GM23338 (cell line): Measurements from ENCODE around the gene LEFTY2.

ENCODE experiments used
- CREB1 ChIP-seq: fragments of 250-450 bp; sonication (Bioruptor Pico); IDR thresholded peaks from 2 replicates; pipeline ENCODE4 v1.5.0; 2020; ENCODE audit warnings: low read depth, mild to moderate bottlenecking, moderate library complexity
- ETS1 ChIP-seq: IDR thresholded peaks from 2 replicates; pipeline ENCODE4 v1.6.1; 2016; ENCODE audit warnings: antibody characterized with exemption
- EZH2 ChIP-seq: fragments of 200-600 bp; sonication (generic); IDR thresholded peaks from one replicate; pipeline ENCODE4 v1.8.0; 2017; ENCODE audit warnings: antibody characterized with exemption, mild to moderate bottlenecking, low read depth; ENCODE audit not compliant: unreplicated experiment
- EZH2phosphoT487 ChIP-seq: fragments of 200-600 bp; sonication (generic); IDR thresholded peaks from one replicate; pipeline ENCODE4 v1.8.1; 2018; ENCODE audit warnings: antibody characterized with exemption; ENCODE audit not compliant: unreplicated experiment
- JUNB ChIP-seq: IDR thresholded peaks from one replicate; pipeline ENCODE4 v1.6.1; 2016; ENCODE audit warnings: antibody characterized with exemption; ENCODE audit not compliant: unreplicated experiment
- NANOG ChIP-seq: IDR thresholded peaks from 2 replicates; pipeline ENCODE4 v1.6.1; 2016; ENCODE audit warnings: antibody characterized with exemption, borderline replicate concordance
- POLR2AphosphoS5 ChIP-seq: IDR thresholded peaks from 2 replicates; pipeline ENCODE4 v1.6.1; 2016; ENCODE audit warnings: antibody characterized with exemption, low read depth
- REST ChIP-seq: IDR thresholded peaks from one replicate; pipeline ENCODE4 v1.6.1; 2018; ENCODE audit warnings: antibody characterized with exemption; ENCODE audit not compliant: unreplicated experiment
- STAT1 ChIP-seq: IDR thresholded peaks from one replicate; pipeline ENCODE4 v1.6.1; 2016; ENCODE audit warnings: antibody characterized with exemption; ENCODE audit not compliant: unreplicated experiment
- ZNF114 ChIP-seq: fragments of 250-450 bp; sonication (Bioruptor Pico); IDR thresholded peaks from 2 replicates; pipeline ENCODE4 v1.5.0; 2020; ENCODE audit warnings: mild to moderate bottlenecking, moderate library complexity
- ZNF331 ChIP-seq: fragments of 250-450 bp; sonication (Bioruptor Pico); IDR thresholded peaks from 2 replicates; pipeline ENCODE4 v1.5.0; 2020; ENCODE audit warnings: low read depth, mild to moderate bottlenecking, moderate library complexity
- TF ChIP-seq, protein P1 (sequence below), 2 experiments: fragments of 200-600 bp in 1 of 2; sonication (generic) in 1 of 2; conservative IDR thresholded peaks; 2 replicates each; pipeline versions ENCODE4 v1.5.1 to v1.6.1; 2016 to 2017; ENCODE audit warnings: antibody characterized with exemption in 2 of 2, low read depth in 2 of 2, mild to moderate bottlenecking in 2 of 2, moderate library complexity in 1 of 2
- TF ChIP-seq, protein P2 (sequence below): fragments of 250-450 bp; sonication (Bioruptor Pico); IDR thresholded peaks from 2 replicates; pipeline ENCODE4 v1.5.0; 2020; ENCODE audit warnings: mild to moderate bottlenecking, moderate library complexity

DNA sequence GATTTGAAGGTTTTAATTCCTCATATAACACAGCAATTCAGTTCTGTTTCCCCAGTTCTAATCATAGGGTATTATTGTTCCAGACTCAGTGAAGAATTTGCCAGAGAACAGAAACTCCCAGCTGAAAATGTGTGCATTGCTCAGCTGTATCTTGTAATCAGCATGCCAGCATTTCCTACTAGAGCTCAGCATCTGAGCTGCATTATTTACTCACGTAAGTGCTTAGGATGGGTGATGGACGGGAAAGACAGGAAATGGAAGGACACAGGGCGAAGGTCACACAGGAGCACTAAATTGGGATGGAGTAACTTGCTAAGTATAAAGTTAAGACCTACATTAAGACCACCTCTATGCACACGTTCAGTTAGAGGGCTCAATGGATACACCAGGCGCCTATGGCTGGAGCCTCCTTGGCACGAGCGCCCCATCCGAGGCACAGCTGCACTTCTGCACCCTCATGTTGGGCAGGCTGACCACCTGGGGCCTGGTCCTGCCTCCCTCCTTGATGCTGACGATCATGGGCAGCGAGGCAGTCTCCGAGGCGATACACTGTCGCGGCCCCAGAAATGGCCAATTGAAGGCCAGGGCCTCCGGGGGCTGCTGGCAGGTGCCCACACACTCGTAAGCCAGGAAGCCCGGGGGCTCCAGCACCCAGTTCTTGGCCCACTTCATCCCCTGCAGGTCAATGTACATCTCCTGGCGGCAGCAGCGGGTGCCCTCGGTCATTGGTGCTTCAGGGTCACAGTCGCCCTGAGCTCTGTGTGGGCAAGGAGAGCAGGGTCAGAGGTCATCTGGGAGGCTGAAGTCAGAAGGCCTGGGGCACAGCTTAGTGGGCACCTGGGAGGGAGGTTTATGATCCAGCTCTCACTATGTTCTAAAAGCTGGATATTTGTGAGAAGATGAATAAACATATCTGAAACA is 3.7 kb downstream of the LEFTY2 start:
- TF ChIP-seq EZH2 (no peak), EZH2phosphoT487 (no peak), REST (no peak), STAT1 (no peak), ZNF114 (CRISPR knock-in tag) (no peak), POLR2AphosphoS5 (no peak), JUNB (no peak), CREB1 (no peak), ETS1 (no peak), NANOG (no peak), ZNF331 (CRISPR knock-in tag) (no peak)
- TF ChIP-seq, protein P1, sequence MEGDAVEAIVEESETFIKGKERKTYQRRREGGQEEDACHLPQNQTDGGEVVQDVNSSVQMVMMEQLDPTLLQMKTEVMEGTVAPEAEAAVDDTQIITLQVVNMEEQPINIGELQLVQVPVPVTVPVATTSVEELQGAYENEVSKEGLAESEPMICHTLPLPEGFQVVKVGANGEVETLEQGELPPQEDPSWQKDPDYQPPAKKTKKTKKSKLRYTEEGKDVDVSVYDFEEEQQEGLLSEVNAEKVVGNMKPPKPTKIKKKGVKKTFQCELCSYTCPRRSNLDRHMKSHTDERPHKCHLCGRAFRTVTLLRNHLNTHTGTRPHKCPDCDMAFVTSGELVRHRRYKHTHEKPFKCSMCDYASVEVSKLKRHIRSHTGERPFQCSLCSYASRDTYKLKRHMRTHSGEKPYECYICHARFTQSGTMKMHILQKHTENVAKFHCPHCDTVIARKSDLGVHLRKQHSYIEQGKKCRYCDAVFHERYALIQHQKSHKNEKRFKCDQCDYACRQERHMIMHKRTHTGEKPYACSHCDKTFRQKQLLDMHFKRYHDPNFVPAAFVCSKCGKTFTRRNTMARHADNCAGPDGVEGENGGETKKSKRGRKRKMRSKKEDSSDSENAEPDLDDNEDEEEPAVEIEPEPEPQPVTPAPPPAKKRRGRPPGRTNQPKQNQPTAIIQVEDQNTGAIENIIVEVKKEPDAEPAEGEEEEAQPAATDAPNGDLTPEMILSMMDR (conservative IDR thresholded peaks at IDR 0.05; ENCODE audit: low read depth in 2 of 2), result no peak
- TF ChIP-seq, protein P2, sequence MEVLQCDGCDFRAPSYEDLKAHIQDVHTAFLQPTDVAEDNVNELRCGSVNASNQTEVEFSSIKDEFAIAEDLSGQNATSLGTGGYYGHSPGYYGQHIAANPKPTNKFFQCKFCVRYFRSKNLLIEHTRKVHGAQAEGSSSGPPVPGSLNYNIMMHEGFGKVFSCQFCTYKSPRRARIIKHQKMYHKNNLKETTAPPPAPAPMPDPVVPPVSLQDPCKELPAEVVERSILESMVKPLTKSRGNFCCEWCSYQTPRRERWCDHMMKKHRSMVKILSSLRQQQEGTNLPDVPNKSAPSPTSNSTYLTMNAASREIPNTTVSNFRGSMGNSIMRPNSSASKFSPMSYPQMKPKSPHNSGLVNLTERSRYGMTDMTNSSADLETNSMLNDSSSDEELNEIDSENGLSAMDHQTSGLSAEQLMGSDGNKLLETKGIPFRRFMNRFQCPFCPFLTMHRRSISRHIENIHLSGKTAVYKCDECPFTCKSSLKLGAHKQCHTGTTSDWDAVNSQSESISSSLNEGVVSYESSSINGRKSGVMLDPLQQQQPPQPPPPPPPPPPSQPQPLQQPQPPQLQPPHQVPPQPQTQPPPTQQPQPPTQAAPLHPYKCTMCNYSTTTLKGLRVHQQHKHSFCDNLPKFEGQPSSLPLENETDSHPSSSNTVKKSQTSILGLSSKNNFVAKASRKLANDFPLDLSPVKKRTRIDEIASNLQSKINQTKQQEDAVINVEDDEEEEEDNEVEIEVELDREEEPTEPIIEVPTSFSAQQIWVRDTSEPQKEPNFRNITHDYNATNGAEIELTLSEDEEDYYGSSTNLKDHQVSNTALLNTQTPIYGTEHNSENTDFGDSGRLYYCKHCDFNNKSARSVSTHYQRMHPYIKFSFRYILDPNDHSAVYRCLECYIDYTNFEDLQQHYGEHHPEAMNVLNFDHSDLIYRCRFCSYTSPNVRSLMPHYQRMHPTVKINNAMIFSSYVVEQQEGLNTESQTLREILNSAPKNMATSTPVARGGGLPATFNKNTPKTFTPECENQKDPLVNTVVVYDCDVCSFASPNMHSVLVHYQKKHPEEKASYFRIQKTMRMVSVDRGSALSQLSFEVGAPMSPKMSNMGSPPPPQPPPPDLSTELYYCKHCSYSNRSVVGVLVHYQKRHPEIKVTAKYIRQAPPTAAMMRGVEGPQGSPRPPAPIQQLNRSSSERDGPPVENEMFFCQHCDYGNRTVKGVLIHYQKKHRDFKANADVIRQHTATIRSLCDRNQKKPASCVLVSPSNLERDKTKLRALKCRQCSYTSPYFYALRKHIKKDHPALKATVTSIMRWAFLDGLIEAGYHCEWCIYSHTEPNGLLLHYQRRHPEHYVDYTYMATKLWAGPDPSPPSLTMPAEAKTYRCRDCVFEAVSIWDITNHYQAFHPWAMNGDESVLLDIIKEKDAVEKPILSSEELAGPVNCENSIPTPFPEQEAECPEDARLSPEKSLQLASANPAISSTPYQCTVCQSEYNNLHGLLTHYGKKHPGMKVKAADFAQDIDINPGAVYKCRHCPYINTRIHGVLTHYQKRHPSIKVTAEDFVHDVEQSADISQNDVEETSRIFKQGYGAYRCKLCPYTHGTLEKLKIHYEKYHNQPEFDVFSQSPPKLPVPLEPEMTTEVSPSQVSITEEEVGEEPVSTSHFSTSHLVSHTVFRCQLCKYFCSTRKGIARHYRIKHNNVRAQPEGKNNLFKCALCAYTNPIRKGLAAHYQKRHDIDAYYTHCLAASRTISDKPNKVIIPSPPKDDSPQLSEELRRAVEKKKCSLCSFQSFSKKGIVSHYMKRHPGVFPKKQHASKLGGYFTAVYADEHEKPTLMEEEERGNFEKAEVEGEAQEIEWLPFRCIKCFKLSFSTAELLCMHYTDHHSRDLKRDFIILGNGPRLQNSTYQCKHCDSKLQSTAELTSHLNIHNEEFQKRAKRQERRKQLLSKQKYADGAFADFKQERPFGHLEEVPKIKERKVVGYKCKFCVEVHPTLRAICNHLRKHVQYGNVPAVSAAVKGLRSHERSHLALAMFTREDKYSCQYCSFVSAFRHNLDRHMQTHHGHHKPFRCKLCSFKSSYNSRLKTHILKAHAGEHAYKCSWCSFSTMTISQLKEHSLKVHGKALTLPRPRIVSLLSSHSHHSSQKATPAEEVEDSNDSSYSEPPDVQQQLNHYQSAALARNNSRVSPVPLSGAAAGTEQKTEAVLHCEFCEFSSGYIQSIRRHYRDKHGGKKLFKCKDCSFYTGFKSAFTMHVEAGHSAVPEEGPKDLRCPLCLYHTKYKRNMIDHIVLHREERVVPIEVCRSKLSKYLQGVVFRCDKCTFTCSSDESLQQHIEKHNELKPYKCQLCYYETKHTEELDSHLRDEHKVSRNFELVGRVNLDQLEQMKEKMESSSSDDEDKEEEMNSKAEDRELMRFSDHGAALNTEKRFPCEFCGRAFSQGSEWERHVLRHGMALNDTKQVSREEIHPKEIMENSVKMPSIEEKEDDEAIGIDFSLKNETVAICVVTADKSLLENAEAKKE (CRISPR knock-in tag), result no peak
